ENCODE measurements around the gene CRLF3.

DNA sequence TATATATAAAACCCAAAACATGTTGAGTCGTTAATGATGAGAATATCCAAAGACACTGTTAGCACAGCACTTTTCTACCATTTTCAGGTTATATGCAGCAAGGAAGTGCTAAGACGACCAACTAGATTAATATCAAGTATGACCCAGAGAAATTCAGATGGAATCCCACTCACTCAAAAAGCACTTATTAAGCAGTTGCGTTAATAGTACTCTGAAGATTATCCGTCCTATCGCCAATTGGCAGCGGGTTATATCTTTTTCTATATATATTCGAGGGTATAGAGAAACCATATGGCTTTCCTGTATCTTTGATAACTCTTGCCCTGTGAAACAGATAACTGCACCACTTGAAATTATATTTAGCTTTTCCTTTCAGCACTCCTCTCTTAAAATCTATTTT, 1.1 kb downstream of the CRLF3 start:
- TF ChIP-seq, protein P1, sequence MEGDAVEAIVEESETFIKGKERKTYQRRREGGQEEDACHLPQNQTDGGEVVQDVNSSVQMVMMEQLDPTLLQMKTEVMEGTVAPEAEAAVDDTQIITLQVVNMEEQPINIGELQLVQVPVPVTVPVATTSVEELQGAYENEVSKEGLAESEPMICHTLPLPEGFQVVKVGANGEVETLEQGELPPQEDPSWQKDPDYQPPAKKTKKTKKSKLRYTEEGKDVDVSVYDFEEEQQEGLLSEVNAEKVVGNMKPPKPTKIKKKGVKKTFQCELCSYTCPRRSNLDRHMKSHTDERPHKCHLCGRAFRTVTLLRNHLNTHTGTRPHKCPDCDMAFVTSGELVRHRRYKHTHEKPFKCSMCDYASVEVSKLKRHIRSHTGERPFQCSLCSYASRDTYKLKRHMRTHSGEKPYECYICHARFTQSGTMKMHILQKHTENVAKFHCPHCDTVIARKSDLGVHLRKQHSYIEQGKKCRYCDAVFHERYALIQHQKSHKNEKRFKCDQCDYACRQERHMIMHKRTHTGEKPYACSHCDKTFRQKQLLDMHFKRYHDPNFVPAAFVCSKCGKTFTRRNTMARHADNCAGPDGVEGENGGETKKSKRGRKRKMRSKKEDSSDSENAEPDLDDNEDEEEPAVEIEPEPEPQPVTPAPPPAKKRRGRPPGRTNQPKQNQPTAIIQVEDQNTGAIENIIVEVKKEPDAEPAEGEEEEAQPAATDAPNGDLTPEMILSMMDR (IDR thresholded peaks at IDR 0.05) = no peak
- no peak for TF ChIP-seq EP300 (IDR thresholded peaks at IDR 0.05; ENCODE audit: low read depth)
